ENCODE results near the gene DTNB. TPM values are rescaled to one million over a fixed set of nuclear protein-coding genes. Genes with fewer than 3 reads are reported as not detected.
"Not testable (repeated sequence)": the region's sequence is repeated elsewhere in the genome, so short reads cannot be mapped to it uniquely, and the experiment has no call there.

DTNB gene
- polyA plus RNA-seq, 1 experiment = 12.5 TPM

DNA sequence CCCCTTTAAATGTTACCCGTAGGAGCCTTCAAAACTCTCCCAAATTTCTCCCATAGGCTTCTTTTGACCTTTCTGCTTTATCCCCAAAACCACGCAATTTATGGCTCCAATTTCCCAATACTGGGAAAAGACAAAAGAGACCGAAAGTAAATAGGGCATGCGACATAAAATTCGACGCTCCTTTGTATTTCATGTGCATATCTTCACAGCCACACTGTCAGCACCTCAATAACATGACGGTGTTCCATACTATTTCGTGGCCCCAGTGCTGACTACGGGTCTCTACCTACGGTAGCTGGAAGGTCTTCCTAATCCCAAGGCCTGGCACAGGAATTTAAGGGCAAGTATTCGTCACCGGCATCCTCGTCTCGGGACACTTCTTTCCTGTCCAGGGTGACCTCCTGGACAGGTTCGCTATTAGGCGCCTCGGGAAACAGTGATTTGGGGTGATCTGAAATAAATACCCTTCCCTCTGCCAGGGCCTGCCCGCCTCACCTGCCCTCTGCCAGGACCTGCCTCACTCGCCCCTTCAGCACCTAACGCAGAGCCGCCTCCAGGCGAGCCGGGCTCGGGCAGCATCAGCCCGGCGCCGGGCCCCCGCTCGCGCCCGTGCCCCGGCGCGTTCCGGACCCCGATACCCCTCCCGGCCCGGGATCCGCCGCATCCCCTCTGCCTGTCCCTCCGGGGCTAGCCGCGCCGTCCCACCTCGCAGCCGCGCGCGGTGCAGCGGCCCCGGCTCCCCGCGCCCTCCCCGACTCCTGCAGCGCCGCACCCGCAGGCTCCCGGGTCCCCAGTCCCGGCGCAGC, 680 bp downstream of the DTNB start:
- CTCF ChIA-PET = interaction anchor here (1.1 kb wide), 1 partner anchor 8 kb away, joined by 3 read pairs; no protein-coding TSS in a partner anchor
- POLR2A ChIA-PET = no interaction called here
- TF ChIP-seq, protein P1, sequence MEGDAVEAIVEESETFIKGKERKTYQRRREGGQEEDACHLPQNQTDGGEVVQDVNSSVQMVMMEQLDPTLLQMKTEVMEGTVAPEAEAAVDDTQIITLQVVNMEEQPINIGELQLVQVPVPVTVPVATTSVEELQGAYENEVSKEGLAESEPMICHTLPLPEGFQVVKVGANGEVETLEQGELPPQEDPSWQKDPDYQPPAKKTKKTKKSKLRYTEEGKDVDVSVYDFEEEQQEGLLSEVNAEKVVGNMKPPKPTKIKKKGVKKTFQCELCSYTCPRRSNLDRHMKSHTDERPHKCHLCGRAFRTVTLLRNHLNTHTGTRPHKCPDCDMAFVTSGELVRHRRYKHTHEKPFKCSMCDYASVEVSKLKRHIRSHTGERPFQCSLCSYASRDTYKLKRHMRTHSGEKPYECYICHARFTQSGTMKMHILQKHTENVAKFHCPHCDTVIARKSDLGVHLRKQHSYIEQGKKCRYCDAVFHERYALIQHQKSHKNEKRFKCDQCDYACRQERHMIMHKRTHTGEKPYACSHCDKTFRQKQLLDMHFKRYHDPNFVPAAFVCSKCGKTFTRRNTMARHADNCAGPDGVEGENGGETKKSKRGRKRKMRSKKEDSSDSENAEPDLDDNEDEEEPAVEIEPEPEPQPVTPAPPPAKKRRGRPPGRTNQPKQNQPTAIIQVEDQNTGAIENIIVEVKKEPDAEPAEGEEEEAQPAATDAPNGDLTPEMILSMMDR (IDR thresholded peaks at IDR 0.05; ENCODE audit: low read depth, low read length) = no peak
- peak overlapping the region; percentile 63 for H3K4me3 ChIP-seq (ENCODE audit: low read depth, low read length)
- no peaks in the 10 kb centered on the region; the same call in none of the 2 replicates for H3K9me3 ChIP-seq (ENCODE audit: control insufficient read depth, insufficient read depth, low read length)
- no peak overlapping the region for H3K27ac ChIP-seq (ENCODE audit: low read depth, low read length)
- H3K27me3 ChIP-seq (ENCODE audit: control insufficient read depth, insufficient read depth, low read length) = peaks cover 4% of the 10 kb centered on the region
- no peak for DNase-seq (ENCODE audit: low read depth, low spot score)

DNA sequence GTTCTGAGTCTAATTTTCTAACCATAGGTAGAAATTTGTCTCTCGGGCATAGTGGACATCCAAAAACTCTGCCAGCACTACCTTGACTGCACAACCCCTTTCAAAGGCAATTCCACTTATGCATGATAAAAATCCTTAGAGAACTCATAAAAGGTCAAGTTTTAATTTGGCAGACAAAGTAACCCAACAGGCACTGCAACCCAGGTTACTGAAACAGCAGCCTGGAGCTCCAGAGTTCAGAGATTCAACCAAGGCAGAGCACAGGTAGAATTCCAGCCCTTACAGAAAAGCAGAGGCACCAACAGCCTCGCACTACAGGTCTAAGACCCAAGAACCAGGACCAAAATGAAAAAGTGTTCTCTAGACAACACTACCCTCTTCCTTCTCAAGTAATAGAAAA, 1.8 kb downstream of the DTNB start:
- no peaks in the 10 kb centered on the region; the same call in none of the 2 replicates for H3K9me3 ChIP-seq (ENCODE audit: control insufficient read depth, insufficient read depth, low read length)
- H3K27me3 ChIP-seq (ENCODE audit: control insufficient read depth, insufficient read depth, low read length) = peaks cover 4% of the 10 kb centered on the region
- POLR2A ChIA-PET = no interaction called here
- TF ChIP-seq, protein P1 (IDR thresholded peaks at IDR 0.05; ENCODE audit: low read depth, low read length) = no peak
- CTCF ChIA-PET = no interaction called here
- no peak for DNase-seq (ENCODE audit: low read depth, low spot score)
- no peak overlapping the region for H3K4me3 ChIP-seq (ENCODE audit: low read depth, low read length)
- H3K27ac ChIP-seq (ENCODE audit: low read depth, low read length) = no peak overlapping the region

DNA sequence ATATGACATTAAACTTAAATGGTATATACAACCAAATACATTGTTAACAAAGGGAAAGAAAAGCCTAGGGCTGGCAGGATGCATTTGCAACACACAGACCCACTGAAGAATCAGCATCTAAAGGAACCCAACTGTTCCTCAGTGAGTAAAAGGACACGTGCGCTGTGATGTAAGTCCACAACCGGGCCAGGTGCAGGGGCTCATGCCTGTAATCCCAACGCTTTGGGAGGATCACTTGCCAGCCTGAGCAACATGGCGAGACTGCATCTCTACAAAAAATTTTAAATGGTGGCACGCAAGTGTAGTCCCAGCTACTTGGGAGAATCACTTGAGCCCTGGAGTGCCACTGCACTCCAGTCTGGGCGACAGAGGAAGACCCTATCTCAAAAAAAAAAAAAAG, 3.9 kb downstream of the DTNB start:
- POLR2A ChIA-PET = no interaction called here
- TF ChIP-seq, protein P1 (IDR thresholded peaks at IDR 0.05; ENCODE audit: low read depth, low read length) = no peak
- CTCF ChIA-PET = no interaction called here
- H3K9me3 ChIP-seq (ENCODE audit: control insufficient read depth, insufficient read depth, low read length) = no peaks in the 10 kb centered on the region; the same call in 1 of the 2 replicates
- H3K27me3 ChIP-seq (ENCODE audit: control insufficient read depth, insufficient read depth, low read length) = no peaks in the 10 kb centered on the region
- no peak overlapping the region for H3K4me3 ChIP-seq (ENCODE audit: low read depth, low read length)
- H3K27ac ChIP-seq (ENCODE audit: low read depth, low read length) = no peak overlapping the region
- DNase-seq (ENCODE audit: low read depth, low spot score) = no peak

DNA sequence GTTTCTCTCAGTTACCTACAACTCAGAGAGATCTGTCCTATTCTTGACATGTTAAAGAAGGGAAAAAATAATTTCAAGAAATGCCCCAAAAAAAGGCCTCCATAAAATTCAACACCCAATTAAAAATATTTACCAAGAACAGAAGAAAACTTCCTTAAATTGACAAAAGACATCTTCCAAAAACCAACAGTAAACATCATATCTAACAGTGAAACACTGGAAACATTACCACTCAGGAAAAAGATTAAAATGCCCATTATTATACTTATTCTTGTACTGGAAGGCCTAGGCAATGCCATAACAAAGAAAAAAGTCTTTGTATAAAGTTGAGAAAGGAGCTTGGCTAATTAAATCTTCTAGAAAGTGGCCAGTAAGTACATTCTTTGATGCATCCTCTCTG, 7.2 kb downstream of the DTNB start:
- Histone ChIP-seq H3K9me3 (ENCODE audit: control insufficient read depth, insufficient read depth, low read length) (no peaks in the 10 kb centered on the region), H3K27me3 (ENCODE audit: control insufficient read depth, insufficient read depth, low read length) (no peaks in the 10 kb centered on the region), H3K27ac (ENCODE audit: low read depth, low read length) (no peak overlapping the region), H3K4me3 (ENCODE audit: low read depth, low read length) (no peak overlapping the region)
- no peak for DNase-seq (ENCODE audit: low read depth, low spot score)
- ChIA-PET CTCF (interaction anchor here (0.7 to 5.7 kb wide), 5 partner anchors 56 to 304 kb away, joined by 5 to 198 read pairs (median 12); no protein-coding TSS in a partner anchor), POLR2A (interaction anchor here (0.7 kb wide), 1 partner anchor 350 kb away, joined by 3 read pairs; no protein-coding TSS in a partner anchor)
- TF ChIP-seq, protein P1 (IDR thresholded peaks at IDR 0.05; ENCODE audit: low read depth, low read length) = no peak

DNA sequence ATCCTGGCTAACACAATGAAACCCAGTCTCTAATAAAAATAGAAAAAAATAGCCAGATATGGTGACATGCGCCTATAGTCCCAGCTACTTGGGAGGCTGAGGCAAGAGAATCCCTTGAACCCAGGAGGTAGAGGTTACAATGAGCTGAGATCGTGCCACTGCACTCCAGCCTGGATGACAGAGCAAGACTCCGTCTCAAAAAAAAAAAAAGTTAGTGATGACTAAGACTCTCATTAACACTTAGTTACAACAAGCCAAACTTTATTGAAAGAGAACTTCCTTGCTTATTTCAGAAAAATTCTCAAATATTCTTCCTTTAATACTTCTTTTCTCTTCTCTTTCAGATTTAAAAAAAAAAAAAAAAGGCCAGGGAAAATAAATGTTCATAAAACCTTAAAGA, 7.9 kb downstream of the DTNB start:
- ChIA-PET POLR2A (interaction anchor here (0.7 kb wide), 1 partner anchor 349 kb away, joined by 3 read pairs; no protein-coding TSS in a partner anchor), CTCF (interaction anchor here (0.6 to 5.7 kb wide), 44 partner anchors 8 to 690 kb away, joined by 3 to 198 read pairs (median 5); partner anchors contain the start of gene DTNB)
- not testable (repeated sequence) for H3K9me3 ChIP-seq (ENCODE audit: control insufficient read depth, insufficient read depth, low read length); H3K27me3 ChIP-seq (ENCODE audit: control insufficient read depth, insufficient read depth, low read length); DNase-seq (ENCODE audit: low read depth, low spot score); H3K27ac ChIP-seq (ENCODE audit: low read depth, low read length); H3K4me3 ChIP-seq (ENCODE audit: low read depth, low read length)

All from AG04450 (cell line).